Stimulated activated CD8-positive, alpha-beta memory T cell treated with anti-CD3 and anti-CD28 coated beads, Interleukin-7, amount 100 ng/mL, for 1 hour (primary cell): ENCODE results near the gene KRT82.
"Not testable (repeated sequence)": the region's sequence is repeated elsewhere in the genome, so short reads cannot be mapped to it uniquely, and the experiment has no call there.

Experiments
- DNase-seq, 2 donors: peaks; one replicate each; pipeline ENCODE4 v3.0.0-alpha.2; 2020; ENCODE audit warnings: low read depth in 2 of 2

Gene KRT82

GRCh38 chr12:52360106-52360662 lies 46.0 kb downstream of the KRT82 start:
- DNase-seq = no peak

GRCh38 chr12:52359621-52360061 lies 46.5 kb downstream of the KRT82 start:
- no peak for DNase-seq

- DNase-seq = no peak
Measured at GRCh38 chr12:52358575-52359350, 47.4 kb downstream of the KRT82 start.

- no peak for DNase-seq
Measured at GRCh38 chr12:52356762-52357580, 49.2 kb downstream of the KRT82 start.

GRCh38 chr12:52356031-52356761 lies 49.9 kb downstream of the KRT82 start:
- no peak for DNase-seq

GRCh38 chr12:52355176-52355575 lies 51.0 kb downstream of the KRT82 start:
- DNase-seq = no peak

GRCh38 chr12:52354200-52354599 lies 51.9 kb downstream of the KRT82 start:
- DNase-seq = no peak

GRCh38 chr12:52353766-52354165 lies 52.4 kb downstream of the KRT82 start:
- DNase-seq = no peak

GRCh38 chr12:52352951-52353350 lies 53.2 kb downstream of the KRT82 start:
- no peak for DNase-seq

- peak; percentile 21 to 30 for DNase-seq
Measured at GRCh38 chr12:52351196-52352059, 54.7 kb downstream of the KRT82 start.

GRCh38 chr12:52350786-52351185 lies 55.3 kb downstream of the KRT82 start:
- DNase-seq = no peak

GRCh38 chr12:52350021-52350620 lies 56.0 kb downstream of the KRT82 start:
- no peak for DNase-seq

GRCh38 chr12:52349196-52349595 lies 56.9 kb downstream of the KRT82 start:
- no peak for DNase-seq

- DNase-seq = no peak
Measured at GRCh38 chr12:52347551-52348510, 58.3 kb downstream of the KRT82 start.

GRCh38 chr12:52347016-52347415 lies 59.1 kb downstream of the KRT82 start:
- no peak for DNase-seq

- DNase-seq = no peak
Measured at GRCh38 chr12:52346593-52346992, 59.5 kb downstream of the KRT82 start.

- DNase-seq = not testable (repeated sequence)
Measured at GRCh38 chr12:52345041-52345440, 61.1 kb downstream of the KRT82 start.

GRCh38 chr12:52344111-52344510 lies 62.0 kb downstream of the KRT82 start:
- DNase-seq = no peak
